Activated naive CD4-positive, alpha-beta T cell treated with anti-CD3 and anti-CD28 coated beads for 36 hours (primary cell): Measurements from ENCODE around the gene ARHGEF1. TPM values are rescaled to one million over a fixed set of nuclear protein-coding genes. Genes with fewer than 3 reads are reported as not detected.
A peak's percentile ranks its signal among the peaks of the same experiment; 100 is the strongest.

Experiments
- CTCF ChIA-PET: fragments of 350-600 bp; sonication (Branson Sonifier 250); formaldehyde crosslinking; loops from one replicate; lab custom pipeline; 2021; ENCODE audit warnings: antibody characterized with exemption; lab: Charles Lee
- DNase-seq: peaks from one replicate; pipeline ENCODE4 v3.0.0-alpha.2; 2020
- H3K27ac Mint-ChIP-seq: one replicate; pipeline ENCODE4 v1.8.0; 2021; ENCODE audit warnings: mild to moderate bottlenecking, mixed read lengths
- H3K27me3 Mint-ChIP-seq: one replicate; pipeline ENCODE4 v1.8.0; 2021; ENCODE audit warnings: low read depth, mixed read lengths
- H3K36me3 Mint-ChIP-seq: one replicate; pipeline ENCODE4 v1.8.0; 2021; ENCODE audit warnings: low read depth, mixed read lengths
- H3K4me1 Mint-ChIP-seq: one replicate; pipeline ENCODE4 v1.8.0; 2021; ENCODE audit warnings: low read depth, mixed read lengths
- H3K4me3 Mint-ChIP-seq: one replicate; pipeline ENCODE4 v1.8.0; 2021; ENCODE audit warnings: mild to moderate bottlenecking, moderate library complexity, mixed read lengths
- H3K9me3 Mint-ChIP-seq: one replicate; pipeline ENCODE4 v1.8.0; 2021; ENCODE audit warnings: mixed read lengths
- intact Hi-C: fragments of 100-400 bp; cut with micrococcal nuclease; formaldehyde crosslinking; loops from one replicate; pipeline ENCODE4 v1.15.1; 2023
- total RNA-seq, 2 experiments: library from RNA; stranded (reverse); gene quantifications; one replicate each; pipeline ENCODE4 v1.2.3, GENCODE V29; 2021

The ARHGEF1 gene
- total RNA-seq, 2 experiments from 2014 or later = 246 to 260 TPM

GRCh38 chr19:41898235-41898634 lies 15.3 kb downstream of the ARHGEF1 start:
- DNase-seq = no peak
- Mint-ChIP-seq H3K36me3 (peaks cover 36% of the 10 kb centered on the region), H3K4me3 (no peak overlapping the region), H3K4me1 (peaks cover 39% of the 10 kb centered on the region), H3K27me3 (no peaks in the 10 kb centered on the region), H3K9me3 (no peaks in the 10 kb centered on the region), H3K27ac (no peak overlapping the region)
- intact Hi-C loops = no loop called here
- CTCF ChIA-PET = no interaction called here

- Mint-ChIP-seq H3K36me3 (peaks cover 49% of the 10 kb centered on the region), H3K27me3 (no peaks in the 10 kb centered on the region), H3K27ac (peak overlapping the region; percentile 36), H3K9me3 (no peaks in the 10 kb centered on the region), H3K4me3 (no peak overlapping the region), H3K4me1 (peaks cover 33% of the 10 kb centered on the region)
- intact Hi-C loops = no loop called here
- DNase-seq = no peak
- CTCF ChIA-PET = interaction anchor here (0.7 kb wide), 1 partner anchor 49 kb away, joined by 3 read pairs; no protein-coding TSS in a partner anchor
Observed at GRCh38 chr19:41901707-41902360, 18.9 kb downstream of the ARHGEF1 start.

GRCh38 chr19:41902594-41902993 lies 19.6 kb downstream of the ARHGEF1 start:
- CTCF ChIA-PET = interaction anchor here (0.6 kb wide), 1 partner anchor 13 kb away, joined by 6 read pairs; no protein-coding TSS in a partner anchor
- H3K36me3 Mint-ChIP-seq = peaks cover 50% of the 10 kb centered on the region
- intact Hi-C loops = no loop called here
- H3K4me1 Mint-ChIP-seq = peaks cover 35% of the 10 kb centered on the region
- no peaks in the 10 kb centered on the region for H3K27me3 Mint-ChIP-seq
- no peak overlapping the region for H3K27ac Mint-ChIP-seq
- H3K4me3 Mint-ChIP-seq = no peak overlapping the region
- H3K9me3 Mint-ChIP-seq = no peaks in the 10 kb centered on the region
- no peak for DNase-seq

GRCh38 chr19:41903193-41903953 lies 20.4 kb downstream of the ARHGEF1 start:
- DNase-seq = no peak
- CTCF ChIA-PET = no interaction called here
- intact Hi-C loops = no loop called here
- H3K27me3 Mint-ChIP-seq = no peaks in the 10 kb centered on the region
- H3K9me3 Mint-ChIP-seq = no peaks in the 10 kb centered on the region
- H3K36me3 Mint-ChIP-seq = peaks cover 45% of the 10 kb centered on the region
- no peak overlapping the region for H3K4me3 Mint-ChIP-seq
- H3K4me1 Mint-ChIP-seq = peaks cover 29% of the 10 kb centered on the region
- H3K27ac Mint-ChIP-seq = peak overlapping the region; percentile 31

GRCh38 chr19:41904118-41904870 lies 21.3 kb downstream of the ARHGEF1 start:
- CTCF ChIA-PET = no interaction called here
- intact Hi-C loops = no loop called here

GRCh38 chr19:41905273-41906002 lies 22.5 kb downstream of the ARHGEF1 start:
- Mint-ChIP-seq H3K27ac (no peak overlapping the region), H3K9me3 (no peaks in the 10 kb centered on the region), H3K4me3 (no peak overlapping the region), H3K27me3 (no peaks in the 10 kb centered on the region), H3K36me3 (peaks cover 35% of the 10 kb centered on the region), H3K4me1 (peaks cover 29% of the 10 kb centered on the region)
- CTCF ChIA-PET = no interaction called here
- intact Hi-C loops = no loop called here
- DNase-seq = no peak

More at GRCh38 chr19:41904118-41904870, 21.3 kb downstream of the ARHGEF1 start:
- H3K27ac Mint-ChIP-seq = peak overlapping the region; percentile 36
- peaks cover 41% of the 10 kb centered on the region for H3K36me3 Mint-ChIP-seq
- no peak for DNase-seq
- peaks cover 30% of the 10 kb centered on the region for H3K4me1 Mint-ChIP-seq
- H3K4me3 Mint-ChIP-seq = no peak overlapping the region
- no peaks in the 10 kb centered on the region for H3K27me3 Mint-ChIP-seq
- no peaks in the 10 kb centered on the region for H3K9me3 Mint-ChIP-seq

GRCh38 chr19:41906271-41906670 lies 23.3 kb downstream of the ARHGEF1 start:
- Mint-ChIP-seq H3K9me3 (no peaks in the 10 kb centered on the region), H3K27ac (no peak overlapping the region), H3K36me3 (peaks cover 32% of the 10 kb centered on the region), H3K4me1 (peaks cover 37% of the 10 kb centered on the region), H3K27me3 (no peaks in the 10 kb centered on the region), H3K4me3 (no peak overlapping the region)
- CTCF ChIA-PET = no interaction called here
- DNase-seq = no peak
- intact Hi-C loops = no loop called here

GRCh38 chr19:41906916-41907680 lies 24.1 kb downstream of the ARHGEF1 start:
- Mint-ChIP-seq H3K4me1 (peaks cover 41% of the 10 kb centered on the region), H3K36me3 (peaks cover 30% of the 10 kb centered on the region), H3K27ac (peak overlapping the region; percentile 44), H3K9me3 (no peaks in the 10 kb centered on the region), H3K4me3 (no peak overlapping the region), H3K27me3 (peaks cover 6% of the 10 kb centered on the region)
- CTCF ChIA-PET = no interaction called here
- no peak for DNase-seq
- intact Hi-C loops = no loop called here

GRCh38 chr19:41907994-41908615 lies 25.1 kb downstream of the ARHGEF1 start:
- Mint-ChIP-seq H3K4me1 (peaks cover 46% of the 10 kb centered on the region), H3K9me3 (no peaks in the 10 kb centered on the region), H3K4me3 (no peak overlapping the region), H3K27me3 (peaks cover 11% of the 10 kb centered on the region), H3K27ac (no peak overlapping the region), H3K36me3 (peaks cover 24% of the 10 kb centered on the region)
- CTCF ChIA-PET = interaction anchor here (0.5 kb wide), 1 partner anchor 155 kb away, joined by 3 read pairs; no protein-coding TSS in a partner anchor
- intact Hi-C loops = no loop called here
- DNase-seq = no peak

GRCh38 chr19:41908724-41909464 lies 25.9 kb downstream of the ARHGEF1 start:
- Mint-ChIP-seq H3K27me3 (peaks cover 16% of the 10 kb centered on the region), H3K4me1 (peaks cover 48% of the 10 kb centered on the region), H3K4me3 (no peak overlapping the region), H3K27ac (no peak overlapping the region), H3K36me3 (peaks cover 22% of the 10 kb centered on the region), H3K9me3 (no peaks in the 10 kb centered on the region)
- CTCF ChIA-PET = interaction anchor here (0.5 kb wide), 1 partner anchor 156 kb away, joined by 3 read pairs; no protein-coding TSS in a partner anchor
- intact Hi-C loops = no loop called here
- no peak for DNase-seq
